GM18502 (cell line): ENCODE results near the gene C4orf54.

Experiments used
- ATAC-seq: cut with Tn5 transposase; IDR thresholded peaks from one replicate; pipeline ENCODE4 v1.9.1; 2021; ENCODE audit warnings: mild to moderate bottlenecking; ENCODE audit not compliant: unreplicated experiment, poor library complexity

The C4orf54 gene

DNA sequence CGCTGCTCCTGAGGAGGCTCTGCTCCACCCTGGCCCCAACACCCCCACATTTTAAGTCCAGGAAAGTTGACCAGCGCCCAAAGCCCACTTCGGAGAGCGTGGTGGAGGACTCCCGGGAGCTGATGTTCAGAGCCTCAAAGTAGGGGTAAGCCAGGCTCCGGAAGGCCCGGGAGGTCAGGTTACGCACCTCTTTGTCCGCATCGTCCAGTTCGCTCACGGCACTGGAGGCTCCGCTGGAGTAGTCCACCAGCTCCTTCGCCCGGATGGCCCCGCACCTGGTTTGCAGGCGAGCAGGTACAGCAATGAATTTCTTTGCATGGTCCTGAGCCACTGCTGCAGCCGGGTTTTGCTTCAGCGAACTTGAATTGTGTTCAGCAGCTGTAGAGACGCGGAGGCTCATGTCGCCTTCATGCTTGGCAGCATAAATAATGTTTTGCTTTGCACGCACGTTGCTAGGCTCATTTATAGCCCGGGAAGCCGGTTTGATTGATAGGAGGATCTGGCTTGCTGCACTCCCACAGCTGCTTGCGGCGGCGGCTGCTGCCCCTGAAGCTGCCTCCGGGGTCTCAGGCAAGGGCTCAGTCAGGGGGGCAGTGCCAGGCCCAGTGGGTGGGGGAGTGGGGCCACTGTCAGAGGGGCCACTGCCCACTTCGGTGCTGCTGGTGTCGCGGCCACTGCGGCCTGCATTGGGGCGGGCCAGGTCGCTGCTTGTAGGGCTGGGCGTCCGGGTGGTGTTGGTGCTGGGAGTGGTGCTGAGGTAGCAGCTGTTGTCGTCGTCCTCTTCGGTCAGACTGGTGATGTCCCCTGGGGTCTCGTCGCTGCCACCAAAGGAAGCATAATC, 4.8 kb downstream of the C4orf54 start:
- ATAC-seq: no peak

DNA sequence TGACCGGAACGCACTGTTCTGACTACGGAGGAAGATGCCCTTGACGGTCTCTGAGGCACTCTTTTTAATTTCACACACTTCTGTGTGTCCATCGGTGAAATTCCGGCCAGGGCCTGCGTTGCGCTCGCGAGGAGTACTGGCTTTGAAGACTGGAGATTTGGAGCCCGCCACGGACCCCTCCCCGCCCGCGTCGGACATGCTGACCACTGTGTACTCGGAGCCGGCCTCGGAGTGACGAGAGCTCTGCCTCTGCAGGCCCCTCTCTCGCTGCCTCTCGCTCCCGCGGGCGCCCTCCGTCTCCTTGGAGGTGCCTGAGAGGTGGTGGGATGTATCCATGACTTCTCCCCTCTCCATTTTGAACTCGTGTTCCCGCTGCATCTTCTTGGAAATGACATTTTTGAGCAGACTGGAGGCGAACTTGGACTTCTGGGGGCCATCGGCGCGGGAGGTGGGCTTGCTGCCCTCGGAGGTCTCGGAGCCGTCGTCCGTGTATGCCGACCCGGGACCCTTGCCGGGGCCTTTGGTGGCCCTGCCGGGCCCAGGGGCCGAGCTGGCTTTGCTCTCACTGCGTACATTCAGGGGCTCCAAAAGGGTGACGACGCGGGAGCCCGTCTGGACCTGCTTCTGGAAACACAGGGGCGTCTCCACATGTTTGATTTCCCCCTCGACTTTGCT, 5.7 kb downstream of the C4orf54 start:
- no peak for ATAC-seq

DNA sequence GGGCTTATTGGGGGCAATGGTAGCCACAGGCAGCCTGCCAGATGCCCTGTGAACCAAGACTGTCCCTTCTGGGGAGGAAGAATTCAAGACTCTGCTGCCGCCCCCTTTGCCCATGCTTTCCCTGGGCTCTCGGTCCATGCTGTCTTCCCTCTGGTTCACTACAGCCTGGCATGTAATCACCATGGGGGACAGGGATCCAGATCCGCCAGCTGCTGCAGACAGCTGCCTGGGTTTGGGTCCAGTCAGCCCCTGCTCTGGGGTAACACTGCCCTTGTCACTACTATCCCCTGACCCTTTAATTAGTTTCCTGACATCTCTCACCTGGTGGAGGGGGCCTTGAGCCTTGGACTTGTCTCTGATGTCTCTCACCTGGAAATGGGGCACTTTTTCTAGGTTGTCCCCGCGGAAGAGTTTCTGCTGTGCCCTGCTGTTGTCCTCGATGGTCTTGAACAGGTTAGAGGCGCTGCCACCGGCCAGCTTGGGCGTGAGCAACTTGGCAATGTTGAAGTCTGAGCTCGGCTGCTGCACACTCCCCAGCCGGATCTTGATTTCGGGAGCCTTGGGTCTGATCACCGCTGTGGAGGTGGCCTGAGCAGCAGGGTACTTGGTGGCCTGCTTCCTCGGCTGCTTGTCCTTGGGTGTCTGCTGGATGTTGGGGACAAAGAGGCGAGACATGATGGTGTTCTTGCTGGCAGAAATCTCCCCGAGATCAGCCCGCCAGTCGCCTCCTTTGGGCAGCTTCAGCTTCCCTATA, 6.4 kb downstream of the C4orf54 start:
- no peak for ATAC-seq

DNA sequence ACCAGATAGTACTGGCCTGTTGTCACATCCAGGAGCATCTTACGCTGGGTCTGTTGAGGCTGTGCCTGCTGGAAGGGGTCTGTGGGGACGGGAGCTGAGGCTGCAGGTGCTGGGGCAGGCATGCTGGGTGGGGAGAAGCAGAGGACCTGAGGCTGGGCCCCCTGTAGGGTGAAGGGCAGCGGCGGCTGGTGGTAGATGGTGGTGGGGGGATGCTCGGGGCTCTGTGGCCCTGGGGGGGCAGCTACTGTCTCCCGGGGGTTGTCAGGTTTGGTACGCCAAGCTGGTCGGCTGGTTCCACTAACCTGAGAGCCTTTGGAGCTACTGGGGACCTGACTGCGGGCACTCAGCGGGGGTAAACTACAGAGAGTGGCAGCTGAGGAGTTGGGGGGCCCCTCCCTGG, 7.8 kb downstream of the C4orf54 start:
- no peak for ATAC-seq

DNA sequence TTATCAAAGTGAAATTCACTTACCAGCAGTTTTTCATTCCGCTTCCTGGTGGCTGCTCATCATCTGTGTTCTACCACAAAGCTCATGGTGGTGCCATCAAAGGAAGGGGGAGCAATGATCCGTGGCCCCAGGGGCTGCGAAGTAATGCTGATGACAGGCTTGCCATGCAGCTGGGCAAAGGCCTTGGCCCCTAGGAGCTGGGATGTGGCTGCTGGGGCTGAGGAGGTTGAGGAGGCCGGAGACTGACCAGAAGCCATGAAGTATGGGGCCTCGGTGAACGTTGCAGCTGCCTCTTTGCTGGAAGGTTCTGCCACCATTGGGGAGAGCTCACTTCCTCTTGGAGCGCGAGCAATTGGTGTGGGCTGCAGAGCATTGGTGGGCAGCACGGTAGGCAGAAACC, 8.4 kb downstream of the C4orf54 start:
- no peak for ATAC-seq

DNA sequence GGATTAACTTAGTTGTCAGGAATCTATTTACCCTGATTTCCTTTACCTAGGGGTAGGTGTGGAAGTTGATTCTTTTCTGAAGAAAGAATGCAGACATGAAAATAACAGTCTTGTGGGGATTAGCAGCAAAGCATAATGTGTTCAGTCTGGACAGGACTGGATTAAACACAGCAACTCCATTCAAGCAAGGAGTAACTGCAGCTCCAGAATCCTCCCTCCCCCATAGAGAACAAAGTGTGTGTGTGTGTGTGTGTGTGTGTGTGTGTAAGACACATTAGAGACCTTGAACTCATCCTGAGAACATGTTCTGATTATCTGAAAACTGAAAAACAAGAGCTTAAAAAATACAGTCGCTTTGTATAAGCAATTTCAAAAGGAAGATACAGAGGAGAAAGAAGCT, 9.3 kb downstream of the C4orf54 start:
- ATAC-seq: no peak

DNA sequence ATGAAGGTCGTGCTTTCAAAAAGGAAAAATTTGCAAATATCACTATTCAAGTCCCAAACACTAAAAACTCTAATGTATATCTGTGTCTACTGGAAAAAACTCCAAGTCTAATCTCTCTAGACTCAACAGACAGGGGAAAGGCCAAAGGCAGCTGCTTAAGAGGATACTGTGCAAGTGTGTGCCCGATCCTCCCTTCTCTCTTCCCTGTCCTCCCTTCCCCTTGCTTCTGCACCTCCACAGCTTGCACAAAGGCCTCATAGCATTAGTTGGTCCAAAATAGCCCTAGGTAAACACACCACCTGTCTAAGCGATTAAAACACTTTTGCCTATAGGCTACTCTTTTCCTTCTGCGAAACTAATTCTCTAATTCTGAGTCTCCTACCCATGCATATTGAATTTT, 10.6 kb downstream of the C4orf54 start:
- ATAC-seq: no peak

DNA sequence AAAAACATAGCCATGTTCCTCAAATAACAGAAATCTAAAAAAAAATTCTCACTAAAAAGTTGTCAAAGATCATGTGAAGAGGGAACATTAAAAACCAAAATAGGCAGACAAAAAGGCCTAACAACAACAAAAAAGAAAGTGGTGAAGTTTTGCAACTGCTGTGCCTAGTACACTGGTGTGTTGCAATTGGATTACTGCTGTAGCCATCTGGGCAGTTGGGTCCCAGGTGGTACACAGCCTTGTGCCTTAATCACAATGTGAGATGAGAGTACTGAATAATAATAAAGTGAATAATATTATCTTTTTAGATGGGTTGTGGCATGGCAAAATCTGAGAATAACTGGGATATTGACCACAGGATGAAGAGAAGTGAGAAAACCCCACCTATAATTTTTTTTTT, 12.0 kb downstream of the C4orf54 start:
- no peak for ATAC-seq

DNA sequence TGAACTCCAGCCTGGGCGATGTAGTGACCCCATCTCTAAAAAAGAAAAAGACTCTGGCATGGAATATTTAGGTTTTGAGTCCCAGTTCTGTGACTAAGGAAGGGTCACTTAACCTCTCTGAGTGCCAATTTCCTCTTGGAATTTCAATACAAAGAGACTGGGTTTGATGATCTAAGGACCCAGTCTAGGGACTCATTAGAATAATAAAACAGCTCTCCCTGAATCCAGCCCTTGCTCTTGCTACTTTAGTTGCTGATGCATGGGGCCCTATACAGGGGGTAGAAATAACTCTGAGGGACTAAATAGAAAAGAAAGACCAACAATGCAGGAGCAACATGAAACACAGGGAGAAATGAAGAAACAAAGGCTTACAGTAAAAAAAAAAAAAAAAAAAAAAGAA, 12.6 kb downstream of the C4orf54 start:
- no peak for ATAC-seq

DNA sequence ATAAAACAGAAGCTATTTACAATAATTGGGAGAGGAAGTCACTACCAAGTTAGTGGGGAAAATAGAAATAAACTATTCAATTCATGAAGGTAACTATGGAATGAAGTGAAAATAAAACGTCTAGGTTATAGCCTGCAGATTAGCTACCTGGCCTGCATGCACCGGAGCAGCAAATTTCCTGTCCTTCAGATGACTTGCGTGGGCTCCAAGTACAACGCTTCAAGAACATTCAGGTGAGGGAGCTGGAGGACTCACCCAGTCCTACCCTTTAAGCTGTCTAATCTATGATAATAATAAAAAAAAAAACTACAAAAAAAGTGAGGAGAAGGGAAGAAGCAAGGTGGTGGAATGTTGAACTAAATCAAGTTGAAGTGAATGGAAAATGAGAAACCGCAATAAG, 13.2 kb downstream of the C4orf54 start:
- no peak for ATAC-seq

DNA sequence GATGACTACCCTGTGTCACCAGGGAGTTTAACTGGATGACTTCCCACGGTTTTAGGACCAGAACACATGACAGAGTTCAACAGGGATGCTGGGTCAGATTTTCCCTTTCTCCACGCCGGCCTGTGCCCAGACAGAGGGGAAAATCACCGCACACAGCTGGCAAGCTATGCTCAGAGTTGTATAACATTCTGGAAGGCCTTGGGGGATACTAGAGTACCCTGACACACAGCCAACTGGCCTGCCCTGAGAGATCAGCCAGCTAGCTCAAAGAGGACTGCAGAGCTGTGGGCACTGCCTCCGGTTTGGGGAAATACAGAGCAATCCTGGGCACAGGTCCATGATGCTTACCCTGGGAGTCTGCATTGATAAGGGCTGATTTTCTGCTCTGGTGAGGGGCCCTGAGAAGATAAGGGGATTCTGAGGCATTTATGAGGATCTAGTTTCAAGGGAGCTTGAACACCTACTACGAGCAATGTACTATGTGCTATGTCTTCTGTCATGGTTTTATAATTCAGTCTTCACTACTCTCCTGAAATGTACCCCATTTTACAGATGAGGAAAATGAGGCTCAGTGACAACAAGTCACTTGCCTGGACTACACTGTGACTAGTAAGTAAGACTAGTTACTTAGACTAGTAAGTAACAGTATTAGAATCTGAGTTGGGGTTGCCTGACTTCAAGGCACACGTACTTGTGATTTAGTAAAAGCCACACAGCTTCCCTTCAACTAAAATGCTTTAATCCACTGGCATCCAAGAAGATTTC, 14.7 kb downstream of the C4orf54 start:
- ATAC-seq: no peak

DNA sequence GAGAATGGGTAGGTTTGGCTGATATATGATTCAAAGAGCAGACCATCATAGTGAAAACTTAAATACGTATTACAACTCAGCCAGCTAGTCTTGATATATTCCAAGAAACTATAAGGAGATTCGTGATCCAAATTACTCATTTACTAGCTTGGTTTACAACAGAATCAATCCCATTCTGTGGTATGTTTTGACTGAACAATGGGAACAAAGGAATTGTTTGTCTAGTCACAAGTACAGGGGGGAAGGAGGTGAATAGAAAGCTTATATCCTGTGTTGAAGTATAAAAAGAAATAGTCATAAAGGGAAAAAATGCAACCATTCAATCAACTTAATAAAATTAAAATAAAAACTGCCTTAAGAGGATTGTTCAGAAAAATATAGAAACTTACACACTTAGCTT, 17.0 kb downstream of the C4orf54 start:
- ATAC-seq: no peak

DNA sequence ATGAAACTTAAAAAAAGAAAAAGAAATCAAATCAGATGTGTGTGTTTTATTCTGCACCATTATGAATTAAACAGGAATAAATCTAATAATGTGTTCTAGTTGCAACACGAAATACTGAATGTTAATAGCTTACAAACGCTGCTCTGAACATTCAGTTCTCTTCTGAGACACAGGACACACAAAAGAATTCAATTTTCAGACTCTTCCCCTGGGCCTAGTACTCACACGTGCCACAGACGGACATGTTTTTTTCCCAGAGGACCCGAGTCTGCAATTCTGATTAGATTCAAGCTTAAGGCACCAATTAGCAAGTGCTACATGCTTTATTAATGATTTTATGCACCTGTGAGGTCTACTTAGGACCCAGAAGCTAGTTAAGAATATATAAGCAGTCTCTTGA, 20.5 kb downstream of the C4orf54 start:
- ATAC-seq: no peak

DNA sequence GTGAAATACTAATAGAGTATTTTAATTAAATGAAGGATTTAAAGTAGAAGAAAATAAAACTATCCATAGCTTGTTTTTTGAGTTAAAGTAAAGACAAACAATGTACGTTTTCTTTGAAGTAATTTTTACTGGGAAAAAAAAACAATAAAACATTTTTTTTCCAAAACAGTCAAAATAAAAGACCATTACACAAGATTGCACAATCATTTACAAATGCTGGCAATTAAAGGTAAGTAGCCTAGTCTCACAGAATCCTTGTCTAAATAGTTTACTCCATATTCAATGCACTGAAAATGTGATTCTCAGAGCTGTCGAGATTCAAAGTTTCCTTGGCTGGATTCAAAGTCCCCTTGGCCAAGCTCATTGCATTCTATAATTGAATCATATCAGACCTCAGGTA, 21.2 kb downstream of the C4orf54 start:
- ATAC-seq: no peak

DNA sequence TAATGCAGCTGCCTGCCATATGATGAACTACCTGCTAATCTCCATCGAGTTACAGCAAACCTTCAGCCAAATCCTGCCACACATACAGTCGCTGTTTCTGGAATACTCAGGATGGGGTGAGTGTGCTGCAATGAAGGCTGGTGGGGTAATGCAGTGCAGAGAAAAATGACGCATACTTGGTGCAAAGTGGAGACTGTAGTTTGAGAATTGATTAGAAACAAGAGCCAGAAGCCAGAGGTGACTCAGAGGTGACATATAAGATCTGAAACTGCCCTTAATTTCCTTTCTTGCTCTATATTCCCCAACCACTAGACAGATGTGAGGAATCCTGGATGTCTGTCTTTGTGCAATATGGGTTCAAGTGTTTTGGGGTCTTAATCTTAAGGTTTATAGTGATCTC, 22.0 kb downstream of the C4orf54 start:
- ATAC-seq: no peak

DNA sequence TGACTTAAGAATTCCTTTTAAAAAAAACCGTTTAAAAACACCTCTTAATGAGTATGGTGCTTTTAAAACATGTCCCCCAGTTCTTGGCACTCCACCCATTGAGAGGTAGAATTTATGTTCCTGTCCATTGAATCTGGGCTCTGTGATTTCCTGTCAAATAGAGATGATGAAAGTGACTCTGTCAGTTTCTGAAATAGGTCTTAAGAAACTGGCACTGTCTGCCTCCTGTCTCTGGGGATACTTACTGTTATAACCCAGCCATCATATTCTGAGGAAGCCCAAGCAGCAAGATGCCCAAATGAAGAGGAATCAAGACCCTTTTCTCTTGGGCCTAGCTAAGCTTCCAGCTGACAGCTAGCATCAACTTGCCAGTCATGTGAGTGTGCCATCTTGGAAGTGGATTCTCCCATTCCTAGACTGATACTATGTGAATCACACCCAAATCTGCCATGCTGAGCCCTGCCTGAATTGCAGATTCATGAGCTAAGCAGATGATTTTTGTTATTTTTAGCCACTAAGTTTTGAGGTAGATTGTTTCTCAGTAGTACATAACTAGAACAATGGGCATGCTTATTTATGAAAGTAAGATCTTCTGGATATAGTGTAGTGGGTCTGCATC, 22.8 kb downstream of the C4orf54 start:
- ATAC-seq: no peak

DNA sequence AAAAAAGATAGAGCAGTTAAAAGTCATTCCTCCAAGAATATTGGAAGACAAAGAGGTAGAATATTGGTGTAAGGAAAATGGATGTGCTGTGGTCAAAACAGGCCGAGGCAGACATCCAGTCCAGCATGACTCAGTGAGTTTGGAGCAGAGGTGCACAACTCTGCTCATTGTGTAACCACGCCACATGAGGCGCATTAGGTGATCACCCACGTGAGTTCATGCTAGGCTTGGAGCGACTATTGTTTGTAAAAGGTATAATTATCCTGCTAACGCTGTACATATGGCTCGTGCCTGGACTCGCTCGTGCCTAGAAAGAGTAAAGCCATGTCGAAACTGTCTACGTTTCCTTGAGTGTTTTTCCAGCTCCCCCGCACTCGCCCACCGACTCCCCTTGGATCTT, 23.9 kb downstream of the C4orf54 start:
- ATAC-seq: no peak

DNA sequence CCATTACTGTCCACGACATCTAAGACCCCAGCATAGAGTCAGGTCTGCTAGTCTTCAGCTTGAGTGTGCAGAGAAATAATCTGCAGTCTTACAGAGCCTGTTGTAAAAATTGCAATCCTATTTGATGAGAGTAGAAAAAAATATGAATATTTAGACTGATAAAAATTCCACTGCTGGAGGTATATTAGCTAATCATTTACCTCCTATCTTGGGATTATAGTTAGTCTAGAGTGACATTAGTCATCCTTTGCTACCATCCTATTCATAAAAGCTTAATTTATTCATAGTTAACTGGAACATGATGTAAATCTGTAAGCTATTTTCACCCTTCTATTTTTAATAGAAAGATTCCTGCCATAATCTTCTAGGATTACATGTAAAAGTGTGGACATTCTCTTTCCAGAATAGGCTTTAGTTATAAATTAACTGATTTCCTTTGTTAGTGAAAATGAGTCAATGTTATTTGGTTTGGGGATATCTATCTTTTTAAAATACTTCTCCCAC, 26.7 kb downstream of the C4orf54 start:
- ATAC-seq: no peak

DNA sequence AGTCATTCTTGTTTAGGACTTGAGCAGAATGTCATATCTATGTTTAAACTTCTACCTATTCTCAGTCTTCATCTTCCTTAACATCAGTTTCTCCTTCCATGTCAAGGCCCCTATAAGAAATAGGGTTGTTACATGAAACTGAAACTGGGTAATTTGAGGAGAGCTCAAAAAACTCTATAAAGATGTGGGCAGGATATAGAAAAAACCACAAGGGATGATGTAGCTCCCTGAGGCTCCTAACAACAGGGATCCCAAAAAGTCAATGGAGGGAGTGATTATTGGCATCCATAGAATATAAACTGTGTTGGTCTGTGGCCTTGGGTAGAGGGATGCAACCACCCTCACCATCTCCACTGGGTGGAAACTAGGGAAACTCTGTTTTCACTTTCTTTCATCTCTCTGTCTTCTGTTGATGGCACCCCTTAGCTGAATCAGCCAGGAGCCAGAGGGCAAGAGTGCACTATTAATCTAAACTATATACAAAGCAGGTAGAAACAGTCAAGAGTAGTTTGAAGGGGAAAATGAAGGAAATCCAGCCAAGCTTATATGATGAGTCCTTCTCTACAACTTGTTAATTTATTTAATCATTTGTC, 27.6 kb downstream of the C4orf54 start:
- ATAC-seq: no peak

DNA sequence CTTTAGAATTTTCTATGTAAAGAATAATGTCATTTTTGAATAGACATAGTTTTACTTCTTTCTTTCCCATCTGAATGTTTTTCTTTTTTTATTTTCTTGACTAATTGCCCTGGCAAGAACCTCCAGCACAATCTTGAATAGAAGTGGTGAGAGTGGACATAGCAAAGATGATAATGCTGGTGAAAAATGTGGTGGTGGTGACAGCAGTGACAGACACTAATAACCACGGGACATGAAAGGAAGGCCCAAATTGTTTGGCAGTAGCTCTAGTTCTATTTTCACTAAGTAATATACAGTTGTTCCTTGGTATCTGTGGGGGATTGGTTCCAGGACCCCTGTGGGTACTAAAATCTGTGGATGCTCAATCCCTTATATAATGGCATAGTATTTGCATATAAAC, 29.6 kb downstream of the C4orf54 start:
- no peak for ATAC-seq
